Right forelimb (tissue), 1 donor: ENCODE data around the gene COL6A2.
A peak's percentile ranks its signal among the peaks of the same experiment; 100 is the strongest.
"Not testable (repeated sequence)": the region's sequence is repeated elsewhere in the genome, so short reads cannot be mapped to it uniquely, and the experiment has no call there.

Experiments
- DNase-seq: peaks from one replicate; pipeline ENCODE4 v3.0.0-alpha.2; 2018

COL6A2 gene

GRCh38 chr21:46097336-46098293 lies at the start of gene COL6A2:
Gene COL6A2, plus strand, starts transcription at chr21:46098112.
- peak; percentile 89 for DNase-seq

- DNase-seq: peak; percentile 92
Observed at GRCh38 chr21:46048926-46049889, 48.7 kb upstream of the COL6A2 start.

GRCh38 chr21:46049890-46050667 lies 47.8 kb upstream of the COL6A2 start:
- no peak for DNase-seq

GRCh38 chr21:46050668-46051378 lies 47.1 kb upstream of the COL6A2 start:
- no peak for DNase-seq

- DNase-seq: no peak
Observed at GRCh38 chr21:46051379-46051770, 46.5 kb upstream of the COL6A2 start.

- DNase-seq: no peak
Observed at GRCh38 chr21:46051821-46052675, 45.9 kb upstream of the COL6A2 start.

- peak; percentile 56 for DNase-seq
Observed at GRCh38 chr21:46052703-46053651, 44.9 kb upstream of the COL6A2 start.

GRCh38 chr21:46054031-46054430 lies 43.9 kb upstream of the COL6A2 start:
- peak; percentile 26 for DNase-seq

- no peak for DNase-seq
Observed at GRCh38 chr21:46054451-46054881, 43.4 kb upstream of the COL6A2 start.

GRCh38 chr21:46055863-46056281 lies 42.0 kb upstream of the COL6A2 start:
- peak; percentile 40 for DNase-seq

- peak; percentile 83 for DNase-seq
Observed at GRCh38 chr21:46056450-46056903, 41.4 kb upstream of the COL6A2 start.

- no peak for DNase-seq
Observed at GRCh38 chr21:46057111-46057709, 40.7 kb upstream of the COL6A2 start.

- peak; percentile 20 for DNase-seq
Observed at GRCh38 chr21:46057710-46058241, 40.1 kb upstream of the COL6A2 start.

- peak; percentile 31 for DNase-seq
Observed at GRCh38 chr21:46058431-46059145, 39.3 kb upstream of the COL6A2 start.

GRCh38 chr21:46059195-46059594 lies 38.7 kb upstream of the COL6A2 start:
- DNase-seq: no peak

- not testable (repeated sequence) for DNase-seq
Observed at GRCh38 chr21:46059711-46060455, 38.0 kb upstream of the COL6A2 start.

GRCh38 chr21:46060596-46061061 lies 37.3 kb upstream of the COL6A2 start:
- DNase-seq: peak; percentile 57
